HepG2 (cell line): ENCODE results near the gene MAP3K14. TPM values are rescaled to one million over a fixed set of nuclear protein-coding genes. Genes with fewer than 3 reads are reported as not detected.
A peak's percentile ranks its signal among the peaks of the same experiment; 100 is the strongest.

Experiments
- ATAC-seq: fragments of 200-7000 bp; cut with Tn5 transposase; 3 replicates; pipeline ENCODE4 v1.9.1; 2020; ENCODE audit warnings: mild to moderate bottlenecking, moderate library complexity
- BruUV-seq: library from RNA; stranded (reverse); fragments of 400-500 nt; replicated peaks from 2 replicates; lab custom pipeline; 2021; lab: Mats Ljungman, UMichigan
- CTCF ChIA-PET: fragments of 300-600 bp; formaldehyde crosslinking; extraction: SDS; loops from one replicate; lab custom pipeline; 2021; ENCODE audit warnings: low total read pairs, inconsistent platforms, low intra/inter-chr PET ratio; lab: Yijun Ruan, JAX
- POLR2A ChIA-PET: fragments of 350-600 bp; sonication (Branson Sonifier 250); formaldehyde crosslinking; loops from one replicate; lab custom pipeline; 2020; ENCODE audit warnings: antibody characterized with exemption, inconsistent platforms; lab: Yijun Ruan, JAX
- DNase-seq: peaks from one replicate; pipeline ENCODE4 v3.0.0-alpha.2; 2015; ENCODE audit warnings: low spot score
- FAIRE-seq: peaks from 3 replicates; lab custom pipeline; 2011; peaks lifted over from hg19 to GRCh38; lab: Jason Lieb, UNC
- H2AFZ ChIP-seq: one replicate; pipeline ENCODE4 v1.6.1; 2011; ENCODE audit warnings: low read length, inconsistent platforms
- H3K27ac ChIP-seq: fragments of 300-600 bp; 3 replicates; pipeline ENCODE4 v1.8.0; 2011; ENCODE audit warnings: mixed run types, mild to moderate bottlenecking, mixed read lengths, low read length, inconsistent platforms; ENCODE audit not compliant: insufficient read depth; ENCODE audit errors: extremely low read length
- H3K27me3 ChIP-seq, 2 experiments: fragments of 200-600 bp in 1 of 2; 2 replicates in 1 of 2; 3 replicates in 1 of 2; pipeline versions ENCODE4 v1.6.0 to v1.8.0; 2011; ENCODE audit warnings: low read length in 2 of 2, mild to moderate bottlenecking in 2 of 2, moderate library complexity in 2 of 2, inconsistent platforms in 1 of 2; ENCODE audit not compliant: insufficient read depth in 2 of 2, control insufficient read depth in 1 of 2
- H3K36me3 ChIP-seq, 2 experiments: fragments of 200-600 bp in 1 of 2; replicated peaks in 1 of 2; 2 replicates in 1 of 2; 3 replicates in 1 of 2; pipeline versions ENCODE4 v1.5.1 to v1.8.0; 2011; ENCODE audit warnings: low read length in 2 of 2, inconsistent platforms in 1 of 2; ENCODE audit not compliant: insufficient read depth in 2 of 2, control insufficient read depth in 1 of 2
- H3K4me1 ChIP-seq: 2 replicates; pipeline ENCODE4 v1.5.1; 2012; ENCODE audit warnings: low read length, inconsistent platforms; ENCODE audit not compliant: insufficient read depth
- H3K4me2 ChIP-seq: 2 replicates; pipeline ENCODE4 v1.6.0; 2011; ENCODE audit warnings: low read depth, low read length, inconsistent platforms
- H3K4me3 ChIP-seq, 3 experiments: fragments of 200-600 bp in 1 of 3; sonication (generic), shearing (Covaris generic) in 1 of 3; replicated peaks in 1 of 3; 2 replicates each; pipeline ENCODE4 v1.5.1; 2011 to 2016; ENCODE audit warnings: low read length in 3 of 3, inconsistent platforms in 2 of 3, low read depth in 2 of 3, mild to moderate bottlenecking in 2 of 3, control low read depth in 1 of 3, mixed read lengths in 1 of 3; ENCODE audit not compliant: insufficient read depth in 1 of 3
- H3K79me2 ChIP-seq: one replicate; pipeline ENCODE4 v1.6.1; 2011; ENCODE audit warnings: low read length, inconsistent platforms; ENCODE audit not compliant: insufficient read depth
- H3K9ac ChIP-seq: 2 replicates; pipeline ENCODE4 v1.6.0; 2011; ENCODE audit warnings: mild to moderate bottlenecking, low read depth, low read length, inconsistent platforms; ENCODE audit not compliant: insufficient read depth
- H3K9me3 ChIP-seq: 2 replicates; pipeline ENCODE4 v1.5.1; 2012; ENCODE audit warnings: mild to moderate bottlenecking, low read length
- H4K20me1 ChIP-seq: 2 replicates; pipeline ENCODE4 v1.6.0; 2011; ENCODE audit warnings: inconsistent platforms, mild to moderate bottlenecking, low read length, moderate library complexity; ENCODE audit not compliant: insufficient read depth
- DBP ChIP-seq: sonication (generic); formaldehyde crosslinking; IDR thresholded peaks from 2 replicates; pipeline ENCODE4 v1.4.0; 2020; ENCODE audit warnings: missing genetic modification reagents; ENCODE audit errors: not compliant biosample characterization
- GABPA ChIP-seq, 2 experiments: IDR thresholded peaks; 2 replicates each; pipeline ENCODE4 v1.6.1; 2011 to 2016; ENCODE audit warnings: low read depth in 2 of 2, low read length in 1 of 2, missing biosample characterization in 1 of 2, missing genetic modification characterization in 1 of 2
- HIVEP1 ChIP-seq: sonication (generic); formaldehyde crosslinking; IDR thresholded peaks from 2 replicates; pipeline ENCODE4 v1.4.0; 2020; ENCODE audit warnings: mild to moderate bottlenecking, missing genetic modification reagents
- HMG20B ChIP-seq: conservative IDR thresholded peaks from 2 replicates; pipeline ENCODE4 v1.6.1; 2016; ENCODE audit warnings: missing genetic modification reagents, missing compliant biosample characterization
- ISL2 ChIP-seq: sonication (generic); formaldehyde crosslinking; IDR thresholded peaks from 2 replicates; pipeline ENCODE4 v1.5.0; 2020; ENCODE audit warnings: missing genetic modification reagents
- MEIS1 ChIP-seq: sonication (generic); formaldehyde crosslinking; IDR thresholded peaks from 2 replicates; pipeline ENCODE4 v1.9.0; 2021; ENCODE audit warnings: mild to moderate bottlenecking, missing genetic modification reagents, moderate library complexity, borderline replicate concordance
- MEIS2 ChIP-seq: sonication (generic); formaldehyde crosslinking; IDR thresholded peaks from 2 replicates; pipeline ENCODE4 v1.9.0; 2021; ENCODE audit warnings: mild to moderate bottlenecking, missing genetic modification reagents
- MYC ChIP-seq: sonication (generic); formaldehyde crosslinking; IDR thresholded peaks from 2 replicates; pipeline ENCODE4 v1.9.0; 2021; ENCODE audit warnings: missing genetic modification reagents, borderline replicate concordance
- NFIB ChIP-seq: sonication (generic); formaldehyde crosslinking; IDR thresholded peaks from 2 replicates; pipeline ENCODE4 v1.9.0; 2021; ENCODE audit warnings: missing genetic modification reagents, mild to moderate bottlenecking, borderline replicate concordance
- PAX8 ChIP-seq: sonication (generic); formaldehyde crosslinking; IDR thresholded peaks from 2 replicates; pipeline ENCODE4 v1.8.0; 2022; ENCODE audit warnings: mild to moderate bottlenecking, missing genetic modification reagents, borderline replicate concordance
- PLRG1 ChIP-seq: fragments of 450-650 bp; conservative IDR thresholded peaks from 2 replicates; pipeline ENCODE4 v1.6.1; 2016
- POLR2AphosphoS5 ChIP-seq: IDR thresholded peaks from 2 replicates; pipeline ENCODE4 v1.6.1; 2012; ENCODE audit warnings: low read depth, low read length
- ZNF136 ChIP-seq: sonication (generic); formaldehyde crosslinking; IDR thresholded peaks from 2 replicates; pipeline ENCODE4 v1.8.1; 2022; ENCODE audit warnings: low read depth, mild to moderate bottlenecking, moderate library complexity, missing genetic modification reagents
- ZNF264 ChIP-seq: sonication (generic); formaldehyde crosslinking; IDR thresholded peaks from 2 replicates; pipeline ENCODE4 v1.4.0; 2020; ENCODE audit warnings: missing genetic modification reagents
- ZNF329 ChIP-seq: sonication (generic); formaldehyde crosslinking; IDR thresholded peaks from 2 replicates; pipeline ENCODE4 v1.9.0; 2021; ENCODE audit warnings: low read depth, mild to moderate bottlenecking, missing genetic modification reagents
- ZNF567 ChIP-seq: sonication (generic); formaldehyde crosslinking; IDR thresholded peaks from 2 replicates; pipeline ENCODE4 v1.8.1; 2023; ENCODE audit warnings: mild to moderate bottlenecking, missing genetic modification reagents, borderline replicate concordance
- ZNF749 ChIP-seq: sonication (generic); formaldehyde crosslinking; IDR thresholded peaks from 2 replicates; pipeline ENCODE4 v1.8.0; 2022; ENCODE audit warnings: mild to moderate bottlenecking, missing genetic modification reagents, moderate library complexity, borderline replicate concordance
- ZNF772 ChIP-seq: sonication (generic); formaldehyde crosslinking; IDR thresholded peaks from 2 replicates; pipeline ENCODE4 v1.5.0; 2020; ENCODE audit warnings: mild to moderate bottlenecking, missing genetic modification reagents
- ZNF775 ChIP-seq: sonication (generic); formaldehyde crosslinking; IDR thresholded peaks from 2 replicates; pipeline ENCODE4 v1.4.0; 2020; ENCODE audit warnings: missing genetic modification reagents, mild to moderate bottlenecking, moderate library complexity, borderline replicate concordance
- WGBS: methylation state at CpG from one replicate; pipeline ENCODE4 v1.1.6; 2017; ENCODE audit warnings: low lambda C conversion rate; 5-methylcytosine and 5-hydroxymethylcytosine counted together
- in situ Hi-C: cut with HindIII; loops from 2 replicates; pipeline ENCODE4 v1.10.0; 2017; ENCODE audit warnings: low pct_unique_long_range_greater_than_20kb; ENCODE audit not compliant: extremely low pct_ligation_motif_present
- intact Hi-C: fragments of 100-400 bp; cut with micrococcal nuclease; formaldehyde crosslinking; loops from one replicate; pipeline ENCODE4 v1.10.0; 2022; ENCODE audit not compliant: unreplicated experiment
- polyA plus RNA-seq, 8 experiments: library from polyadenylated mRNA; depleted of rRNA in 3 of 8; stranded (reverse) in 7 of 8; unstranded in 1 of 8; fragments of >200 nt; fragmentation: Illumina TruSeq in 4 of 8; extraction: Trizol in 4 of 8; gene quantifications; 2 replicates each; pipeline versions ENCODE4 v1.2.1 to v1.2.3, GENCODE V29; 2011 to 2016; ENCODE audit warnings: low read depth in 4 of 8, missing spikeins in 1 of 8, mixed read lengths in 1 of 8; ENCODE audit not compliant: insufficient read depth in 1 of 8
- total RNA-seq, 5 experiments: library from RNA; depleted of rRNA; stranded (reverse); fragments of >200 nt; fragmentation: Illumina TruSeq; extraction: Trizol; gene quantifications; 2 replicates each; pipeline ENCODE4 v1.2.3, GENCODE V29; 2016; ENCODE audit warnings: low read depth in 1 of 5
- TF ChIP-seq, protein P1 (sequence below): sonication (generic); IDR thresholded peaks from 2 replicates; pipeline ENCODE4 v1.6.1; 2016; ENCODE audit warnings: low read depth, borderline replicate concordance
- TF ChIP-seq, protein P2 (sequence below): sonication (generic); formaldehyde crosslinking; IDR thresholded peaks from 2 replicates; pipeline ENCODE4 v1.4.0; 2020; ENCODE audit warnings: mild to moderate bottlenecking, missing genetic modification reagents

The MAP3K14 gene
- total and polyA plus RNA-seq, 2 of the 13 experiments (the other 11 are each of a cell fraction or from before 2014, with no cell fraction given), result 2.6 TPM

GRCh38 chr17:45311760-45312476 is 4.9 kb downstream of the MAP3K14 start:
- peak overlapping the region; percentile 78 for H3K27ac ChIP-seq
- POLR2A ChIA-PET, result interaction anchor here (0.9 to 3.6 kb wide), 9 partner anchors 11 to 164 kb away, joined by 3 to 28 read pairs (median 5); partner anchors contain the start of gene HEXIM1
- H3K4me1 ChIP-seq, result peaks cover 73% of the 10 kb centered on the region
- no peaks in the 10 kb centered on the region for H3K9me3 ChIP-seq
- intact Hi-C loops (loop anchor here (2.0 to 5.0 kb wide), 3 partner anchors 35 to 73 kb away; no protein-coding TSS in a partner anchor), in situ Hi-C loops (no loop called here)
- peak overlapping the region; percentile 21 to 64 (median 29); a peak in 5 of 6 replicates for H3K4me3 ChIP-seq
- peak; percentile 96 for DNase-seq
- peak; percentile 97 for FAIRE-seq
- WGBS, result 9% methylated on average over 10 of the region's 10 CpGs
- no TSS peak for BruUV-seq
- H3K36me3 ChIP-seq, result no peaks in the 10 kb centered on the region
- H3K79me2 ChIP-seq, result peaks cover 73% of the 10 kb centered on the region
- no peak overlapping the region for H2AFZ ChIP-seq
- peak; percentile 81 for ATAC-seq
- H3K9ac ChIP-seq, result peak overlapping the region; percentile 46
- no peaks in the 10 kb centered on the region for H3K27me3 ChIP-seq
- peak overlapping the region; percentile 75 for H3K4me2 ChIP-seq
- CTCF ChIA-PET, result no interaction called here
- H4K20me1 ChIP-seq, result no peaks in the 10 kb centered on the region
- TF ChIP-seq MEIS1 (CRISPR knock-in tag), result peak; percentile 47; the same call in 1 of the 2 replicates
- TF ChIP-seq ZNF329 (CRISPR knock-in tag), result peak; percentile 63; the same call in 1 of the 2 replicates
- TF ChIP-seq HMG20B (CRISPR knock-in tag), result peak; percentile 46; the same call in 1 of the 2 replicates
- no peak for TF ChIP-seq GABPA (IDR thresholded peaks at IDR 0.05; ENCODE audit: low read depth, low read length)
- TF ChIP-seq GABPA (CRISPR knock-in tag; IDR thresholded peaks at IDR 0.05; ENCODE audit: low read depth), result peak; percentile 67
- no peak for TF ChIP-seq PLRG1
- no peak; the same call in 1 of the 2 replicates for TF ChIP-seq ZNF567
- peak; percentile 62 for TF ChIP-seq DBP (CRISPR knock-in tag)
- 0 out of 2 replicates have a peak, but pooled peaks have one; percentile 16 for TF ChIP-seq ISL2
- TF ChIP-seq, protein P1, sequence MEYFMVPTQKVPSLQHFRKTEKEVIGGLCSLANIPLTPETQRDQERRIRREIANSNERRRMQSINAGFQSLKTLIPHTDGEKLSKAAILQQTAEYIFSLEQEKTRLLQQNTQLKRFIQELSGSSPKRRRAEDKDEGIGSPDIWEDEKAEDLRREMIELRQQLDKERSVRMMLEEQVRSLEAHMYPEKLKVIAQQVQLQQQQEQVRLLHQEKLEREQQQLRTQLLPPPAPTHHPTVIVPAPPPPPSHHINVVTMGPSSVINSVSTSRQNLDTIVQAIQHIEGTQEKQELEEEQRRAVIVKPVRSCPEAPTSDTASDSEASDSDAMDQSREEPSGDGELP, result peak; percentile 19; the same call in 1 of the 2 replicates
- TF ChIP-seq ZNF772 (CRISPR knock-in tag), result 0 out of 2 replicates have a peak, but pooled peaks have one; percentile 54
- TF ChIP-seq POLR2AphosphoS5, result no peak; the same call in 1 of the 2 replicates
- TF ChIP-seq ZNF136 (CRISPR knock-in tag), result 0 out of 2 replicates have a peak, but pooled peaks have one; percentile 21
- peak; percentile 95 for TF ChIP-seq ZNF264
- peak; percentile 51; the same call in 1 of the 2 replicates for TF ChIP-seq PAX8
- TF ChIP-seq ZNF749 (CRISPR knock-in tag), result no peak
- peak; percentile 92 for TF ChIP-seq MEIS2 (CRISPR knock-in tag)
- TF ChIP-seq MYC, result peak; percentile 86
- TF ChIP-seq NFIB (CRISPR knock-in tag), result no peak
- TF ChIP-seq, protein P2, sequence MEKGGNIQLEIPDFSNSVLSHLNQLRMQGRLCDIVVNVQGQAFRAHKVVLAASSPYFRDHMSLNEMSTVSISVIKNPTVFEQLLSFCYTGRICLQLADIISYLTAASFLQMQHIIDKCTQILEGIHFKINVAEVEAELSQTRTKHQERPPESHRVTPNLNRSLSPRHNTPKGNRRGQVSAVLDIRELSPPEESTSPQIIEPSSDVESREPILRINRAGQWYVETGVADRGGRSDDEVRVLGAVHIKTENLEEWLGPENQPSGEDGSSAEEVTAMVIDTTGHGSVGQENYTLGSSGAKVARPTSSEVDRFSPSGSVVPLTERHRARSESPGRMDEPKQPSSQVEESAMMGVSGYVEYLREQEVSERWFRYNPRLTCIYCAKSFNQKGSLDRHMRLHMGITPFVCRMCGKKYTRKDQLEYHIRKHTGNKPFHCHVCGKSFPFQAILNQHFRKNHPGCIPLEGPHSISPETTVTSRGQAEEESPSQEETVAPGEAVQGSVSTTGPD (CRISPR knock-in tag), result 0 out of 2 replicates have a peak, but pooled peaks have one; percentile 28
- 0 out of 2 replicates have a peak, but pooled peaks have one; percentile 33 for TF ChIP-seq ZNF775 (CRISPR knock-in tag)
- peak; percentile 42 for TF ChIP-seq HIVEP1
